ENCODE measurements around the gene ARMC2. TPM values are rescaled to one million over a fixed set of nuclear protein-coding genes. Genes with fewer than 3 reads are reported as not detected.

The ARMC2 gene
- total and polyA plus RNA-seq, 2 donors (not counting 1 experiment from before 2014, with no cell fraction given) = 4.8 to 9.9 TPM

DNA sequence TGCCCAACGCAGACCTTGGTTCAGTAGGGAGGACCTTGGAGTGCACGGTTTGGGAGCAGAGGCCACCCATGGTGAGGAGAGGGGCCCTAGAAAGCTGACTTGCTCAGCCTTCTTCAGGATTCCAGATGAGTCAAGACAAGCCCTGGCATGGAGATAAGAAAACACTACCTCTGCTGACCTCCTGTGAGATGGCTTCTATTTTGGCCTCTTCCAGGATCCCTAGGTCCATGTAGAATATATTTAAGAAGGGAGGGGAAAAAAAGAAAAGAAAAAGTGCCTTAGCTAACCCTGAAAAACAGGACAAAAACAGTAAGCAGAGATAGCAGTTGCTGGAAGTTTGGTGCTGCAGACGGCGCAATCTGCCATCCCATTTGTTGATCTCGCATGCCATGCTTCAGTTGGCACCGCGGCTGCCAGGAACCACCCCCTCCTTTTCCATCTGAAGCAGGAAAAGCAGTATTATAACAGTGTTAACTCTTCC is 100.0 kb downstream of the ARMC2 start:
- H3K4me2 ChIP-seq (replicated peaks; ENCODE audit: low read depth, low read length, poor library complexity, severe bottlenecking) = peak overlapping the region; percentile 24
- no peaks in the 10 kb centered on the region for H3K36me3 ChIP-seq (replicated peaks in 1 of 2; ENCODE audit: control extremely low read depth in 1 of 2, control insufficient read depth in 1 of 2, extremely low read depth in 1 of 2, insufficient read depth in 2 of 2, low read length in 1 of 2)
- DNase-seq (no peak), ATAC-seq (ENCODE audit: low read depth) (no peak)
- Mint-ChIP-seq H3K27ac (no peak overlapping the region), H3K27me3 (no peaks in the 10 kb centered on the region), H3K4me1 (peaks cover 20% of the 10 kb centered on the region), H3K9me3 (ENCODE audit: insufficient read depth) (no peaks in the 10 kb centered on the region), H3K4me3 (peak overlapping the region; percentile 8)
- peak overlapping the region; percentile 30 for H2AFZ ChIP-seq (ENCODE audit: insufficient read depth, low read depth, low read length, poor library complexity, severe bottlenecking)
- no peaks in the 10 kb centered on the region for H3K79me2 ChIP-seq (ENCODE audit: control insufficient read depth, insufficient read depth, low read length)
- peaks cover 18 to 19% of the 10 kb centered on the region in 2 donors for H3K4me1 ChIP-seq (ENCODE audit: control insufficient read depth in 2 of 2, insufficient read depth in 2 of 2, low read length in 2 of 2)
- intact Hi-C loops (cut with micrococcal nuclease) = no loop called here
- TF ChIP-seq, protein P1, sequence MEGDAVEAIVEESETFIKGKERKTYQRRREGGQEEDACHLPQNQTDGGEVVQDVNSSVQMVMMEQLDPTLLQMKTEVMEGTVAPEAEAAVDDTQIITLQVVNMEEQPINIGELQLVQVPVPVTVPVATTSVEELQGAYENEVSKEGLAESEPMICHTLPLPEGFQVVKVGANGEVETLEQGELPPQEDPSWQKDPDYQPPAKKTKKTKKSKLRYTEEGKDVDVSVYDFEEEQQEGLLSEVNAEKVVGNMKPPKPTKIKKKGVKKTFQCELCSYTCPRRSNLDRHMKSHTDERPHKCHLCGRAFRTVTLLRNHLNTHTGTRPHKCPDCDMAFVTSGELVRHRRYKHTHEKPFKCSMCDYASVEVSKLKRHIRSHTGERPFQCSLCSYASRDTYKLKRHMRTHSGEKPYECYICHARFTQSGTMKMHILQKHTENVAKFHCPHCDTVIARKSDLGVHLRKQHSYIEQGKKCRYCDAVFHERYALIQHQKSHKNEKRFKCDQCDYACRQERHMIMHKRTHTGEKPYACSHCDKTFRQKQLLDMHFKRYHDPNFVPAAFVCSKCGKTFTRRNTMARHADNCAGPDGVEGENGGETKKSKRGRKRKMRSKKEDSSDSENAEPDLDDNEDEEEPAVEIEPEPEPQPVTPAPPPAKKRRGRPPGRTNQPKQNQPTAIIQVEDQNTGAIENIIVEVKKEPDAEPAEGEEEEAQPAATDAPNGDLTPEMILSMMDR (IDR thresholded peaks at IDR 0.05) = no peak
- no peak for TF ChIP-seq EZH2 (IDR thresholded peaks at IDR 0.05; ENCODE audit: borderline replicate concordance, insufficient read depth, low read depth, low read length, poor library complexity, severe bottlenecking)
- H3K9me3 ChIP-seq (ENCODE audit: control extremely low read depth in 1 of 3, control insufficient read depth in 2 of 3, insufficient read depth in 1 of 3, low read length in 2 of 3) = no peaks in the 10 kb centered on the region
- H3K4me3 ChIP-seq (ENCODE audit: control extremely low read depth in 1 of 5, extremely low read depth in 1 of 5, insufficient read depth in 1 of 5, low read depth in 2 of 5, low read length in 4 of 5) = no peak overlapping the region
- ChIA-PET POLR2A (no interaction called here), CTCF (interaction anchor here (1.3 to 1.4 kb wide), 2 partner anchors 11 to 125 kb away, joined by 3 to 4 read pairs; no protein-coding TSS in a partner anchor)
- H3K27ac ChIP-seq (ENCODE audit: low read length in 2 of 2) = no peak overlapping the region
- no peaks in the 10 kb centered on the region for H3K27me3 ChIP-seq (replicated peaks in 1 of 4; ENCODE audit: control extremely low read depth in 1 of 4, control insufficient read depth in 3 of 4, insufficient read depth in 4 of 4, low read length in 3 of 4)
- H3K9ac ChIP-seq (ENCODE audit: low read length) = no peak overlapping the region
- no peaks in the 10 kb centered on the region for H4K20me1 ChIP-seq (ENCODE audit: control insufficient read depth, insufficient read depth, low read length, poor library complexity, severe bottlenecking)
- 56% methylated on average over 5 of the region's 7 CpGs for WGBS (ENCODE audit: insufficient coverage)

DNA sequence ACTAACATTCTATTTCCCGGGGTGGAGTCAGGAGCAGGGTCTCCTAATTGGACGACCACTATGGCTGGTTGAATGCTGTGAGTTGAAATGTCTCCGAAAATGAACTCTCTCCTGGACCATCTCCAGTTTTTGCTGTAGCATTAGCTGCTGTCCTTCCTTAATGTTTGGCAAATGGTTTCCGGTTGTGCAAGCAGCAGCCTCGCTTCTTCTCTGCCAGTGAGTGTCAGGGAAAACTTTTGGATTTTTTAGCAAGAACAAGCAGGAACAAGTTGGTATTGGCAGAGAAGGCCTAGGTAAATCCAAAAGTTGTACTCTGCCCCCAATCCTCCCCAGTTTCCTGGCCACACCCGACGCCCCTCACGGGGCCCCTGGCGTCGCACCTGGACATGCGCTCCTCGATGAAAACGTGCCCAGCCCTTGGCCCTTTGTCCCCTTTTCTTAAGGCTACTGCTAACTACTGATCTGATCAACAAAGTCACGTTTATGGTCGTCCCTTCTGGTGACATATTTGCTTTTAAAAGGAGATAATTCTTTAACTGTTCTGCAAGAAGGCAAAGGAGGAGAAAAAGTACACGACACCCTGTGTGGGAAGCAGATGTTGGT is 103.2 kb downstream of the ARMC2 start:
- Mint-ChIP-seq H3K9me3 (ENCODE audit: insufficient read depth) (no peaks in the 10 kb centered on the region), H3K27ac (no peak overlapping the region), H3K27me3 (no peaks in the 10 kb centered on the region), H3K4me3 (no peak overlapping the region), H3K4me1 (peaks cover 23% of the 10 kb centered on the region)
- WGBS (ENCODE audit: insufficient coverage) = 92% methylated on average over 13 of the region's 16 CpGs
- H3K9ac ChIP-seq (ENCODE audit: low read length) = no peak overlapping the region
- ATAC-seq (ENCODE audit: low read depth) = no peak
- H3K27me3 ChIP-seq (replicated peaks in 1 of 4; ENCODE audit: control extremely low read depth in 1 of 4, control insufficient read depth in 3 of 4, insufficient read depth in 4 of 4, low read length in 3 of 4) = no peaks in the 10 kb centered on the region
- ChIA-PET CTCF (interaction anchor here (1.0 kb wide), 1 partner anchor 98 kb away, joined by 3 read pairs; no protein-coding TSS in a partner anchor), POLR2A (no interaction called here)
- H3K36me3 ChIP-seq (replicated peaks in 1 of 2; ENCODE audit: control extremely low read depth in 1 of 2, control insufficient read depth in 1 of 2, extremely low read depth in 1 of 2, insufficient read depth in 2 of 2, low read length in 1 of 2) = no peaks in the 10 kb centered on the region
- DNase-seq = no peak
- H3K79me2 ChIP-seq (ENCODE audit: control insufficient read depth, insufficient read depth, low read length) = no peaks in the 10 kb centered on the region
- no peak overlapping the region for H3K4me2 ChIP-seq (replicated peaks; ENCODE audit: low read depth, low read length, poor library complexity, severe bottlenecking)
- peaks cover 19 to 25% of the 10 kb centered on the region in 2 donors for H3K4me1 ChIP-seq (ENCODE audit: control insufficient read depth in 2 of 2, insufficient read depth in 2 of 2, low read length in 2 of 2)
- no peak overlapping the region for H3K4me3 ChIP-seq (ENCODE audit: control extremely low read depth in 1 of 5, extremely low read depth in 1 of 5, insufficient read depth in 1 of 5, low read depth in 2 of 5, low read length in 4 of 5)
- H3K27ac ChIP-seq (ENCODE audit: low read length in 2 of 2) = no peak overlapping the region
- H3K9me3 ChIP-seq (ENCODE audit: control extremely low read depth in 1 of 3, control insufficient read depth in 2 of 3, insufficient read depth in 1 of 3, low read length in 2 of 3) = peaks cover 0 to 3% (median 0%) of the 10 kb centered on the region in 3 donors
- H4K20me1 ChIP-seq (ENCODE audit: control insufficient read depth, insufficient read depth, low read length, poor library complexity, severe bottlenecking) = no peaks in the 10 kb centered on the region
- intact Hi-C loops (cut with micrococcal nuclease) = no loop called here
- H2AFZ ChIP-seq (ENCODE audit: insufficient read depth, low read depth, low read length, poor library complexity, severe bottlenecking) = no peak overlapping the region
- TF ChIP-seq EZH2 (IDR thresholded peaks at IDR 0.05; ENCODE audit: borderline replicate concordance, insufficient read depth, low read depth, low read length, poor library complexity, severe bottlenecking) = no peak
- TF ChIP-seq, protein P1 (IDR thresholded peaks at IDR 0.05) = no peak

Measured in B cell (primary cell).